ENCODE data around the gene CALHM2.

DNA sequence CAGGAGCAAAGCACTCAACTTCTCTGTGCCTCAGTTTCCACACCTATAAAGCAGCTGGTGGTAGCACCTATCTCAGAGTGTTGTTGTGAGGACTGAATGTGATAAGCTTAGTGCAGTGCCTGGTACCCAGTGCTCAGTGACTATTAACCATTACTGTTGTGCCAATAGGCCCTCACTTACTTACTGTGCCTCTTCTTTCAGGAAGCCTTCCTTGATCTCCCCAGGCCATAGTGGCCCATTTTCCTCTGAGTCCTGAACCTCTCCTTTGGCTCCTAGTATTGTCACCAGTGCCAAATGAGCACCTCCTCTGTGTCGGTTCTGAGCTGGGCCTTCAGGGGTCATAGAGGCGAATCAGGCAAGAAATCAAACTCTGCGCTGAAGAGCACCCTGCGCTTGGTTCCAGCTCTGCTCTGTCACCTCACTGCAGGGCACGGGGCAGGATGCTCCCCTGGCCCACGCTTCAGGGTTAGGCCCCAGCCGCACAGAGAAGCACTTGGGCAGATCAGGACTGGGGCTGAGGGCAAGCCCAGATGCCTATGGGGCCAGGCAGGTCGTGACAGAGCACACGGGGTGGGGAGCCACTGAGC lies 4.0 kb upstream of the CALHM2 start:
- TF ChIP-seq TAF1 (IDR thresholded peaks at IDR 0.05; ENCODE audit: borderline replicate concordance, insufficient read depth, low read length) (no peak), SIN3A (IDR thresholded peaks at IDR 0.05; ENCODE audit: borderline replicate concordance, insufficient read depth, low read length) (no peak), POLR2AphosphoS5 (IDR thresholded peaks at IDR 0.05; ENCODE audit: low read depth, low read length) (no peak), REST (IDR thresholded peaks at IDR 0.05; ENCODE audit: insufficient read depth in 1 of 2, low read depth in 2 of 2, low read length in 2 of 2) (no peak), FOXP2 (optimal IDR thresholded peaks at IDR 0.05; ENCODE audit: borderline replicate concordance, extremely low read depth, extremely low read length, insufficient read depth) (no peak)
